HFFc6 (cell line): Measurements from ENCODE around the gene CRTAC1. TPM values are rescaled to one million over a fixed set of nuclear protein-coding genes. Genes with fewer than 3 reads are reported as not detected.

ENCODE experiments used
- DNase-seq: peaks from one replicate; pipeline ENCODE4 v3.0.0-alpha.2; 2018
- H3K27ac Mint-ChIP-seq: 2 replicates; pipeline ENCODE4 v1.8.0; 2020; ENCODE audit warnings: mild to moderate bottlenecking, mixed read lengths
- H3K27me3 Mint-ChIP-seq: 2 replicates; pipeline ENCODE4 v1.8.0; 2021; ENCODE audit warnings: mild to moderate bottlenecking, moderate library complexity, mixed read lengths; ENCODE audit not compliant: insufficient read depth
- H3K36me3 Mint-ChIP-seq: 2 replicates; pipeline ENCODE4 v1.8.0; 2021; ENCODE audit warnings: low read depth, mixed read lengths
- H3K4me1 Mint-ChIP-seq: 2 replicates; pipeline ENCODE4 v1.8.0; 2020; ENCODE audit warnings: low read depth, mixed read lengths
- H3K4me3 Mint-ChIP-seq: 2 replicates; pipeline ENCODE4 v1.8.0; 2020; ENCODE audit warnings: mild to moderate bottlenecking, moderate library complexity, mixed read lengths
- H3K9me3 Mint-ChIP-seq: 2 replicates; pipeline ENCODE4 v1.8.0; 2020; ENCODE audit warnings: mild to moderate bottlenecking, mixed read lengths
- CTCF ChIP-seq: fragments of 200-600 bp; sonication (generic); IDR thresholded peaks from 2 replicates; pipeline ENCODE4 v1.5.0; 2021; ENCODE audit warnings: antibody characterized with exemption, mild to moderate bottlenecking
- total RNA-seq, 6 experiments: library from RNA; stranded (reverse); fragmentation: NEBNext Ultra II Directional; extraction: Animal tissue kit (Norgen Biotek cat#: 25700); gene quantifications; 2 replicates in 1 of 6; 3 replicates in 5 of 6; pipeline ENCODE4 v1.2.3, GENCODE V29; 2021

Gene CRTAC1
- total RNA-seq, 6 experiments from 2014 or later: not detected

DNA sequence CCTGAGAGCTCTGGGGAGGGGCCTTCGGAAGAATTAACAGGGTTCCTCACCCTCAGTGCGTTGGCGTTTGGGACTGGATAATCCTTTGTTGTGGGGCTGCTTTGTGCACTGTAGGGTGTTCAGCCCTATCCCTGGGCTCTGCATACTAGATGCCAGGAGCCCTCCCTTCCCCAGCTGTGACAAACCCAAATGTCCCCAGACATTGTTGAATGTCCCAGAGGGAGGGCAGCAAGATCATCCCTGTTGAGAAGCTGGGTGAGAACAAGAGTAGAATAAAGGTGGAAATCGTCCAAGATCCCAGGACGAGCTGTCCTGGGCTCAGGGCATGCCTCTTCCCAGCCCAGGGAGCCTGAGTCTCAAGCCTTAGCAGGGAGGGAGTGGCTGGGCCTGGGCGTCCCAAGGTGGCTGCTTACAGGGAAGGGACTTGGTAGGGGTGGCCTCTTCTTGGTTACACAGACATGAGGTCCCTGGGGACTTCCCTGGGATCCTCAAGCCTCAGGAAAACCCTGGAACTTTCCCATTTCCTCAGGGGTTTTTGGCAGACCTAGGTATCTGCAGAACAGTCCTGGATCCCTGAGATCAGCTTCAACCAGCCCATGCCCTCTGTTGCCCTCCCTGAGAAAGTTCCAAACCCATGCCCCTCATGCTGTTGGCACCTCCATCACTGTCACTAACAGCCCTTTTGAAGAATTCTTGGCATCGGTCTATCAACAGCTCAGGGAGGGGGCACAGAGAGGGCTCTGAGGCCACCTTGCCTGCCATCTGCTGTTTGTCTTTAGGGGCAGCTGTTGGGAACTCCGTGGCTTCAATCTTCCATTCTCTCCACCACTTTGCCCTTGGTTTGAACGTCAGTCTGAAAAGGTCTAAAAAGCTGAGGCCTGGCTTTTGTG is 127.0 kb downstream of the CRTAC1 start:
- Mint-ChIP-seq H3K27ac (no peak overlapping the region), H3K4me3 (no peak overlapping the region), H3K36me3 (no peaks in the 10 kb centered on the region), H3K4me1 (no peaks in the 10 kb centered on the region), H3K9me3 (no peaks in the 10 kb centered on the region), H3K27me3 (peaks cover 65% of the 10 kb centered on the region)
- TF ChIP-seq CTCF: no peak
- DNase-seq: no peak

- no peaks in the 10 kb centered on the region for H3K36me3 Mint-ChIP-seq
- H3K4me3 Mint-ChIP-seq: no peak overlapping the region
- no peaks in the 10 kb centered on the region for H3K9me3 Mint-ChIP-seq
- no peaks in the 10 kb centered on the region for H3K4me1 Mint-ChIP-seq
- no peak for TF ChIP-seq CTCF
- no peak overlapping the region for H3K27ac Mint-ChIP-seq
- H3K27me3 Mint-ChIP-seq: peaks cover 46% of the 10 kb centered on the region
- no peak for DNase-seq
These were observed 129.0 kb downstream of the CRTAC1 start for GRCh38 chr10:97901381-97901780.

GRCh38 chr10:97898429-97898828 is 132.0 kb downstream of the CRTAC1 start:
- no peak for TF ChIP-seq CTCF
- peaks cover 35% of the 10 kb centered on the region for H3K27me3 Mint-ChIP-seq
- DNase-seq: no peak

DNA sequence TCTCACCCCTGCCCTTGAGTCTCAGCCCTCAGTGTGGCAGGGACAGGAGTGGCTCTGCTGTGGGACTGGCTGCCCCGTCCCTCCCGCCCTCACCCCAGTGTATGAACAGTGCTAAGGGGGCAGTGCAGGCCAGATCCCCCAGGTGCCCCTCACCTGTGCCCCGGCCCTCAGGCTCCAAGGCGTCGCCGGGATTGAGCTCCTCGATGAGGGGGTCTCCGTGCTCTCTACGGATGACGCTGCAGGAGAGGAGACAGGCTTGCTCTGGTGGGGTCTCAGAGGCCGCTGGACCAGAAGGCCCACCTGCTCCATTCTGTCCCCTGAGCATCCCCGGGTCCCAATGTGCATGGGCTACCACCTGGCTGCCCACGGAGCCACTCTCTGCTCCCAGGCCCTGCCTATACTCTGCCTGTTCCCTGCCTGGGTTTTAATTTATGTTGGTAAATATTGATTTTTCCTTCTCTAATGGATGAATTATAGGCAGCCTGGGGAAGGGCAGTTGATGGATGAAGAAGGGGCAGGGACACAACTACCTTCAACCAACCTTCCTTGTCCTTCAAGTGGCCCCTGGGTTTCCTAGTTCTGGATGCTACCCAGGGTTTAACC is 133.6 kb downstream of the CRTAC1 start:
- Mint-ChIP-seq H3K4me3 (no peak overlapping the region), H3K27ac (no peak overlapping the region), H3K36me3 (no peaks in the 10 kb centered on the region), H3K9me3 (no peaks in the 10 kb centered on the region), H3K27me3 (peaks cover 34% of the 10 kb centered on the region), H3K4me1 (no peaks in the 10 kb centered on the region)
- no peak for DNase-seq
- TF ChIP-seq CTCF: no peak

More at GRCh38 chr10:97898429-97898828, 132.0 kb downstream of the CRTAC1 start:
- no peak overlapping the region for H3K27ac Mint-ChIP-seq
- no peak overlapping the region for H3K4me3 Mint-ChIP-seq
- H3K9me3 Mint-ChIP-seq: no peaks in the 10 kb centered on the region
- H3K4me1 Mint-ChIP-seq: no peaks in the 10 kb centered on the region
- no peaks in the 10 kb centered on the region for H3K36me3 Mint-ChIP-seq

- no peak for DNase-seq
- no peaks in the 10 kb centered on the region for H3K9me3 Mint-ChIP-seq
- H3K4me3 Mint-ChIP-seq: no peak overlapping the region
- H3K27ac Mint-ChIP-seq: no peak overlapping the region
- H3K36me3 Mint-ChIP-seq: no peaks in the 10 kb centered on the region
- peaks cover 33% of the 10 kb centered on the region for H3K27me3 Mint-ChIP-seq
- no peaks in the 10 kb centered on the region for H3K4me1 Mint-ChIP-seq
- TF ChIP-seq CTCF: no peak
These were observed 134.5 kb downstream of the CRTAC1 start for GRCh38 chr10:97895915-97896314.
